Coronary artery (tissue), 2 donors: ENCODE data around the gene DPYD.

Experiments used
- DNase-seq: peaks from one replicate; pipeline ENCODE4 v3.0.0-alpha.2; 2017; ENCODE audit warnings: low spot score
- H3K27ac ChIP-seq, 2 donors: fragments of 200-600 bp; sonication (generic); one replicate each; pipeline ENCODE4 v1.5.1; 2016 to 2019
- H3K4me3 ChIP-seq: fragments of 200-600 bp; sonication (generic); 2 replicates; pipeline ENCODE4 v1.5.1; 2016; ENCODE audit warnings: mild to moderate bottlenecking, moderate library complexity
- CTCF ChIP-seq: fragments of 200-600 bp; sonication (generic); IDR thresholded peaks from one replicate; pipeline ENCODE4 v1.5.1; 2019; ENCODE audit warnings: antibody characterized with exemption

Gene DPYD

GRCh38 chr1:97046765-97047420, 873.9 kb downstream of the DPYD start:
- H3K27ac ChIP-seq, result no peak overlapping the region
- no peak overlapping the region for H3K4me3 ChIP-seq
- no peak for DNase-seq
- no peak for TF ChIP-seq CTCF

- Histone ChIP-seq H3K4me3 (no peak overlapping the region), H3K27ac (no peak overlapping the region)
- no peak for TF ChIP-seq CTCF
- DNase-seq, result no peak
Measured at GRCh38 chr1:97044159-97044760, 876.6 kb downstream of the DPYD start.

- H3K4me3 ChIP-seq, result no peak overlapping the region
- H3K27ac ChIP-seq, result no peak overlapping the region
- no peak for DNase-seq
- TF ChIP-seq CTCF, result no peak
Measured at GRCh38 chr1:97042551-97042950, 878.3 kb downstream of the DPYD start.

GRCh38 chr1:97041026-97041425, 879.8 kb downstream of the DPYD start:
- no peak overlapping the region for H3K27ac ChIP-seq
- H3K4me3 ChIP-seq, result no peak overlapping the region
- no peak for TF ChIP-seq CTCF
- DNase-seq, result no peak

- Histone ChIP-seq H3K27ac (no peak overlapping the region), H3K4me3 (no peak overlapping the region)
- no peak for DNase-seq
- TF ChIP-seq CTCF, result no peak
Measured at GRCh38 chr1:97038410-97038809, 882.4 kb downstream of the DPYD start.

- no peak overlapping the region for H3K4me3 ChIP-seq
- no peak for TF ChIP-seq CTCF
- H3K27ac ChIP-seq, result no peak overlapping the region
- no peak for DNase-seq
Measured at GRCh38 chr1:97034651-97035050, 886.2 kb downstream of the DPYD start.

GRCh38 chr1:97033949-97034348, 886.9 kb downstream of the DPYD start:
- Histone ChIP-seq H3K27ac (no peak overlapping the region), H3K4me3 (no peak overlapping the region)
- DNase-seq, result no peak
- TF ChIP-seq CTCF, result no peak
